Astrocyte (in vitro differentiated cells and primary cell): ENCODE data around the gene TAF7. TPM values are rescaled to one million over a fixed set of nuclear protein-coding genes. Genes with fewer than 3 reads are reported as not detected.
"Not testable (repeated sequence)": the region's sequence is repeated elsewhere in the genome, so short reads cannot be mapped to it uniquely, and the experiment has no call there.

ENCODE experiments used
- DNase-seq: peaks from one replicate; pipeline ENCODE4 v3.0.0-alpha.2; 2010; ENCODE audit warnings: low read depth
- FAIRE-seq: peaks from 2 replicates; lab custom pipeline; 2011; peaks lifted over from hg19 to GRCh38; lab: Jason Lieb, UNC
- H2AFZ ChIP-seq: 2 replicates; pipeline ENCODE4 v1.6.0; 2012; ENCODE audit warnings: low read depth, low read length, inconsistent platforms
- H3K27ac ChIP-seq: 2 replicates; pipeline ENCODE4 v1.5.1; 2011; ENCODE audit warnings: low read depth, low read length, inconsistent platforms
- H3K27me3 ChIP-seq: 2 replicates; pipeline ENCODE4 v1.6.0; 2011; ENCODE audit warnings: low read length, inconsistent platforms; ENCODE audit not compliant: insufficient read depth
- H3K36me3 ChIP-seq: 2 replicates; pipeline ENCODE4 v1.5.1; 2011; ENCODE audit warnings: low read length, inconsistent platforms; ENCODE audit not compliant: insufficient read depth
- H3K4me1 ChIP-seq: 2 replicates; pipeline ENCODE4 v1.5.1; 2011; ENCODE audit warnings: low read length, inconsistent platforms; ENCODE audit not compliant: insufficient read depth
- H3K4me2 ChIP-seq: 2 replicates; pipeline ENCODE4 v1.6.0; 2012; ENCODE audit warnings: low read length, inconsistent platforms
- H3K4me3 ChIP-seq: 2 replicates; pipeline ENCODE4 v1.5.1; 2011; ENCODE audit warnings: low read depth, mild to moderate bottlenecking, low read length, inconsistent platforms; ENCODE audit not compliant: insufficient read depth
- H3K79me2 ChIP-seq: 2 replicates; pipeline ENCODE4 v1.6.0; 2012; ENCODE audit warnings: mild to moderate bottlenecking, low read length, inconsistent platforms; ENCODE audit not compliant: insufficient read depth
- H3K9ac ChIP-seq: 2 replicates; pipeline ENCODE4 v1.6.0; 2012; ENCODE audit warnings: mild to moderate bottlenecking, low read length, inconsistent platforms
- H3K9me3 ChIP-seq: 2 replicates; pipeline ENCODE4 v1.5.1; 2012; ENCODE audit warnings: low read depth, mild to moderate bottlenecking, low read length, inconsistent platforms; ENCODE audit not compliant: insufficient read depth
- H4K20me1 ChIP-seq: 2 replicates; pipeline ENCODE4 v1.6.0; 2012; ENCODE audit warnings: low read length, inconsistent platforms; ENCODE audit not compliant: insufficient read depth
- H3K27ac Mint-ChIP-seq: one replicate; pipeline ENCODE4 v1.8.0; 2021; ENCODE audit warnings: mild to moderate bottlenecking, mixed read lengths; ENCODE audit not compliant: unreplicated experiment
- H3K27me3 Mint-ChIP-seq: one replicate; pipeline ENCODE4 v1.8.0; 2021; ENCODE audit warnings: low read depth, mixed read lengths; ENCODE audit not compliant: unreplicated experiment
- H3K36me3 Mint-ChIP-seq: one replicate; pipeline ENCODE4 v1.8.0; 2021; ENCODE audit warnings: low read depth, mixed read lengths; ENCODE audit not compliant: unreplicated experiment
- H3K4me1 Mint-ChIP-seq: one replicate; pipeline ENCODE4 v1.8.0; 2021; ENCODE audit warnings: low read depth, mixed read lengths; ENCODE audit not compliant: unreplicated experiment
- H3K4me3 Mint-ChIP-seq: one replicate; pipeline ENCODE4 v1.8.0; 2021; ENCODE audit warnings: mild to moderate bottlenecking, moderate library complexity, mixed read lengths; ENCODE audit not compliant: unreplicated experiment
- H3K9me3 Mint-ChIP-seq: one replicate; pipeline ENCODE4 v1.8.0; 2021; ENCODE audit warnings: mild to moderate bottlenecking, mixed read lengths; ENCODE audit not compliant: unreplicated experiment
- EZH2 ChIP-seq: IDR thresholded peaks from 2 replicates; pipeline ENCODE4 v1.6.1; 2012; ENCODE audit warnings: mild to moderate bottlenecking, low read length, inconsistent platforms; ENCODE audit not compliant: insufficient read depth
- total RNA-seq: library from RNA; stranded (reverse); gene quantifications from 2 replicates; pipeline ENCODE4 v1.2.1, GENCODE V29; 2021
- TF ChIP-seq, protein P1 (sequence below): IDR thresholded peaks from 2 replicates; pipeline ENCODE4 v1.5.1; 2011; ENCODE audit warnings: low read depth, mild to moderate bottlenecking, inconsistent platforms, low read length, moderate library complexity; ENCODE audit not compliant: insufficient read depth

The TAF7 gene
- total RNA-seq, 1 donor from 2014 or later: 102 TPM

DNA sequence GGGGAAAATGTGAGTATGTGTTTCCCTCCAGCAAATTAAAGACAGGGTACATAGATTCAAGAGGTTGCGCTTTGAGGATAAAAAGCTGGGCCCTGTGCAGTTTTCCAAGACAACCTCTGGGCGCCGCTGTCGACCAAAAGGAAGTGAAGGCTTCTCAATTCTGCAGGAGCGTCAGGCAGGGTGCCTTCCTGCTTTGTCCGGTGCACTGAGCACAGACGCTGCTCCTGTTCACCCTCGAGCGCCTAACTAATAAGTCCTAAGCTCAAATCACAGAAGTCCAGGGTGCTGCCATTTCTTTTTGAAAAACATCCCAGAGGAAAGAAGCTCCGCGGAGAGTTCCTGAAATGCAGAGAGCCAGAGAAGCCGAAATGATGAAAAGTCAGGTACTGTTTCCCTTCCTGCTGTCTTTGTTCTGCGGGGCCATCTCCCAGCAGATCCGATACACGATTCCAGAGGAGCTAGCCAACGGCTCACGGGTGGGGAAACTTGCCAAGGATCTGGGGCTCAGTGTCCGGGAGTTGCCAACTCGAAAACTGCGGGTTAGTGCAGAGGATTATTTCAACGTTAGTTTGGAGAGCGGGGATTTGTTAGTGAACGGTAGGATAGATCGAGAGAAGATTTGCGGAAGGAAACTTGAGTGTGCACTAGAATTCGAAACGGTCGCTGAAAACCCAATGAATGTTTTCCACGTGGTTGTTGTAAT lies 29.5 kb upstream of the TAF7 start, which contains the start of gene PCDHGB1:
TSS of gene PCDHGB1 (plus strand) at position 183 of the 703 bp plus-strand sequence. CDS start at position 345, 162 bp downstream.
- peak within 1 kb of the TSS; percentile 24 for H3K4me3 Mint-ChIP-seq
- Histone ChIP-seq H3K9ac (peak within 1 kb of the TSS; percentile 39), H3K4me1 (no peaks in the 10 kb centered on the region), H3K27ac (no peak within 1 kb of the TSS), H2AFZ (peak within 1 kb of the TSS; percentile 60), H3K79me2 (no peaks in the 10 kb centered on the region), H3K27me3 (peaks cover 3% of the 10 kb centered on the region), H3K4me3 (peak within 1 kb of the TSS; percentile 48), H3K9me3 (peaks cover 31% of the 10 kb centered on the region), H4K20me1 (no peaks in the 10 kb centered on the region), H3K36me3 (no peaks in the 10 kb centered on the region), H3K4me2 (peak within 1 kb of the TSS; percentile 77)
- no peaks in the 10 kb centered on the region for H3K27me3 Mint-ChIP-seq
- peak; percentile 41 for DNase-seq
- TF ChIP-seq, protein P1, sequence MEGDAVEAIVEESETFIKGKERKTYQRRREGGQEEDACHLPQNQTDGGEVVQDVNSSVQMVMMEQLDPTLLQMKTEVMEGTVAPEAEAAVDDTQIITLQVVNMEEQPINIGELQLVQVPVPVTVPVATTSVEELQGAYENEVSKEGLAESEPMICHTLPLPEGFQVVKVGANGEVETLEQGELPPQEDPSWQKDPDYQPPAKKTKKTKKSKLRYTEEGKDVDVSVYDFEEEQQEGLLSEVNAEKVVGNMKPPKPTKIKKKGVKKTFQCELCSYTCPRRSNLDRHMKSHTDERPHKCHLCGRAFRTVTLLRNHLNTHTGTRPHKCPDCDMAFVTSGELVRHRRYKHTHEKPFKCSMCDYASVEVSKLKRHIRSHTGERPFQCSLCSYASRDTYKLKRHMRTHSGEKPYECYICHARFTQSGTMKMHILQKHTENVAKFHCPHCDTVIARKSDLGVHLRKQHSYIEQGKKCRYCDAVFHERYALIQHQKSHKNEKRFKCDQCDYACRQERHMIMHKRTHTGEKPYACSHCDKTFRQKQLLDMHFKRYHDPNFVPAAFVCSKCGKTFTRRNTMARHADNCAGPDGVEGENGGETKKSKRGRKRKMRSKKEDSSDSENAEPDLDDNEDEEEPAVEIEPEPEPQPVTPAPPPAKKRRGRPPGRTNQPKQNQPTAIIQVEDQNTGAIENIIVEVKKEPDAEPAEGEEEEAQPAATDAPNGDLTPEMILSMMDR: peak; percentile 40
- no peak for TF ChIP-seq EZH2
- H3K9me3 Mint-ChIP-seq: peaks cover 26% of the 10 kb centered on the region
- H3K36me3 Mint-ChIP-seq: peaks cover 2% of the 10 kb centered on the region
- H3K27ac Mint-ChIP-seq: no peak within 1 kb of the TSS
- no peak for FAIRE-seq
- H3K4me1 Mint-ChIP-seq: no peaks in the 10 kb centered on the region

DNA sequence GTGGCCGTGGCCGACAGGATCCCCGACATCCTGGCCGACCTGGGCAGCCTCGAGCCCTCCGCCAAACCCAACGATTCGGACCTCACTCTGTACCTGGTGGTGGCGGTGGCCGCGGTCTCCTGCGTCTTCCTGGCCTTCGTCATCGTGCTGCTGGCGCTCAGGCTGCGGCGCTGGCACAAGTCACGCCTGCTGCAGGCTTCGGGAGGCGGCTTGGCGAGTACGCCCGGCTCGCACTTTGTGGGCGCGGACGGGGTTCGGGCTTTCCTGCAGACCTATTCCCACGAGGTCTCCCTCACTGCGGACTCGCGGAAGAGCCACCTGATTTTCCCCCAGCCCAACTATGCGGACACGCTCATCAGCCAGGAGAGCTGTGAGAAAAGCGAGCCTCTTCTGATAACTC lies 25.4 kb upstream of the TAF7 start:
- not testable (repeated sequence) for H3K9ac ChIP-seq

DNA sequence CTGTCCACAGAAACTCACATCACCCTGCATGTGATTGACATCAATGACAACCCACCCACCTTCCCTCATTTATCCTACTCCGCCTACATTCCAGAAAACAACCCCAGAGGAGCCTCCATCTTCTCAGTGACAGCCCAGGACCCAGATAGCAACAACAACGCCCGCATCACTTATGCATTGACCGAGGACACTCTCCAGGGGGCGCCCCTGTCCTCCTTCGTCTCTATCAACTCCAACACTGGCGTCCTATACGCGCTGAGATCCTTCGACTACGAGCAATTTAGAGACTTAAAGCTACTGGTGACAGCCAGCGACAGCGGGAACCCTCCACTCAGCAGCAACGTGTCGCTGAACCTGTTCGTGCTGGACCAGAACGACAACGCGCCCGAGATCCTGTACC lies 24.7 kb upstream of the TAF7 start:
- Histone ChIP-seq H3K4me1 (no peaks in the 10 kb centered on the region), H3K36me3 (no peaks in the 10 kb centered on the region), H4K20me1 (no peaks in the 10 kb centered on the region), H3K4me2 (no peak overlapping the region), H3K27ac (no peak overlapping the region), H2AFZ (no peak overlapping the region), H3K9me3 (peaks cover 24% of the 10 kb centered on the region), H3K79me2 (no peaks in the 10 kb centered on the region), H3K9ac (no peak overlapping the region), H3K27me3 (peaks cover 3% of the 10 kb centered on the region), H3K4me3 (no peak overlapping the region)
- Mint-ChIP-seq H3K9me3 (peaks cover 36% of the 10 kb centered on the region), H3K27me3 (no peaks in the 10 kb centered on the region), H3K4me3 (no peak overlapping the region), H3K36me3 (peaks cover 3% of the 10 kb centered on the region), H3K4me1 (no peaks in the 10 kb centered on the region), H3K27ac (no peak overlapping the region)
- no peak for TF ChIP-seq EZH2
- TF ChIP-seq, protein P1: no peak
- FAIRE-seq (no peak), DNase-seq (no peak)

More for the DNA sequence above, 25.4 kb upstream of the TAF7 start:
- not testable (repeated sequence) for FAIRE-seq, H2AFZ ChIP-seq, H3K36me3 ChIP-seq, H3K4me3 ChIP-seq, H4K20me1 ChIP-seq, H3K27me3 Mint-ChIP-seq, H3K36me3 Mint-ChIP-seq, DNase-seq, H3K27me3 ChIP-seq, H3K4me2 ChIP-seq, H3K27ac ChIP-seq, H3K27ac Mint-ChIP-seq, H3K4me3 Mint-ChIP-seq, H3K4me1 Mint-ChIP-seq, H3K79me2 ChIP-seq, H3K4me1 ChIP-seq
- H3K9me3 Mint-ChIP-seq: peaks cover 36% of the 10 kb centered on the region
- peaks cover 29% of the 10 kb centered on the region for H3K9me3 ChIP-seq
